PC-9 (cell line): Measurements from ENCODE around the gene MBNL1. TPM values are rescaled to one million over a fixed set of nuclear protein-coding genes. Genes with fewer than 3 reads are reported as not detected.
A peak's percentile ranks its signal among the peaks of the same experiment; 100 is the strongest.

Experiments used
- BruUV-seq: library from RNA; stranded (reverse); fragments of 400-500 nt; replicated peaks from 2 replicates; lab custom pipeline; 2021; lab: Mats Ljungman, UMichigan
- CTCF ChIA-PET: fragments of 300-600 bp; sonication (Branson Sonifier 250); formaldehyde crosslinking; loops from one replicate; lab custom pipeline; 2022; ENCODE audit warnings: antibody characterized with exemption; lab: Charles Lee
- POLR2A ChIA-PET: fragments of 300-600 bp; sonication (Branson Sonifier 250); formaldehyde crosslinking; loops from one replicate; lab custom pipeline; 2022; ENCODE audit warnings: antibody characterized with exemption; ENCODE audit not compliant: unreplicated experiment; lab: Charles Lee
- DNase-seq, 2 experiments: peaks; one replicate each; pipeline versions ENCODE4 v3.0.0 to v3.0.0-alpha.2; 2015 to 2022; ENCODE audit warnings: mixed read lengths in 1 of 2
- H2AFZ ChIP-seq: fragments of 200-600 bp; sonication (generic); 2 replicates; pipeline ENCODE4 v1.8.1; 2017; ENCODE audit warnings: antibody characterized with exemption
- H3F3A ChIP-seq: fragments of 200-600 bp; sonication (generic); 2 replicates; pipeline ENCODE4 v1.8.1; 2017; ENCODE audit warnings: antibody characterized with exemption, mild to moderate bottlenecking, low read depth; ENCODE audit not compliant: insufficient read depth
- H3K27ac ChIP-seq: fragments of 200-600 bp; sonication (generic); 2 replicates; pipeline ENCODE4 v1.6.1; 2016; ENCODE audit warnings: mixed run types
- H3K27me3 ChIP-seq: fragments of 200-600 bp; sonication (generic); 2 replicates; pipeline ENCODE4 v1.6.1; 2016; ENCODE audit warnings: low read depth, mixed run types; ENCODE audit not compliant: insufficient read depth
- H3K36me3 ChIP-seq: fragments of 200-600 bp; sonication (generic); 2 replicates; pipeline ENCODE4 v1.6.1; 2016; ENCODE audit warnings: low read depth, mixed run types
- H3K4me1 ChIP-seq: fragments of 200-600 bp; sonication (generic); replicated peaks from 2 replicates; pipeline ENCODE4 v1.6.1; 2016; ENCODE audit warnings: mixed run types; ENCODE audit not compliant: insufficient read depth
- H3K4me2 ChIP-seq: fragments of 200-600 bp; sonication (generic); 2 replicates; pipeline ENCODE4 v1.6.1; 2017; ENCODE audit warnings: mixed run types
- H3K4me3 ChIP-seq: fragments of 200-600 bp; sonication (generic); 2 replicates; pipeline ENCODE4 v1.6.1; 2016; ENCODE audit warnings: mixed run types
- H3K79me2 ChIP-seq: fragments of 200-600 bp; sonication (generic); 2 replicates; pipeline ENCODE4 v1.6.1; 2017; ENCODE audit warnings: low read depth, mixed run types
- H3K9me2 ChIP-seq: fragments of 200-600 bp; sonication (generic); 2 replicates; pipeline ENCODE4 v1.8.1; 2017; ENCODE audit warnings: mild to moderate bottlenecking; ENCODE audit not compliant: insufficient read depth
- H3K9me3 ChIP-seq: fragments of 200-600 bp; sonication (generic); 2 replicates; pipeline ENCODE4 v1.8.1; 2016; ENCODE audit warnings: low read depth; ENCODE audit not compliant: insufficient read depth
- H4K20me1 ChIP-seq: fragments of 200-600 bp; sonication (generic); 2 replicates; pipeline ENCODE4 v1.8.1; 2017; ENCODE audit not compliant: insufficient read depth
- CTCF ChIP-seq: fragments of 200-600 bp; sonication (generic); conservative IDR thresholded peaks from 2 replicates; pipeline ENCODE4 v1.6.1; 2017; ENCODE audit warnings: mixed run types, antibody characterized with exemption, mild to moderate bottlenecking, moderate library complexity
- EZH2 ChIP-seq: fragments of 200-600 bp; sonication (generic); IDR thresholded peaks from 2 replicates; pipeline ENCODE4 v1.8.0; 2017; ENCODE audit warnings: antibody characterized with exemption, low read depth
- intact Hi-C: fragments of 100-400 bp; cut with micrococcal nuclease; formaldehyde crosslinking; loops from one replicate; pipeline ENCODE4 v1.10.0; 2022; ENCODE audit not compliant: unreplicated experiment
- total RNA-seq: library from RNA; stranded (reverse); gene quantifications from 2 replicates; pipeline ENCODE4 v1.2.3, GENCODE V29; 2021

MBNL1 gene
- total RNA-seq, 1 experiment from 2014 or later: 176 TPM

DNA sequence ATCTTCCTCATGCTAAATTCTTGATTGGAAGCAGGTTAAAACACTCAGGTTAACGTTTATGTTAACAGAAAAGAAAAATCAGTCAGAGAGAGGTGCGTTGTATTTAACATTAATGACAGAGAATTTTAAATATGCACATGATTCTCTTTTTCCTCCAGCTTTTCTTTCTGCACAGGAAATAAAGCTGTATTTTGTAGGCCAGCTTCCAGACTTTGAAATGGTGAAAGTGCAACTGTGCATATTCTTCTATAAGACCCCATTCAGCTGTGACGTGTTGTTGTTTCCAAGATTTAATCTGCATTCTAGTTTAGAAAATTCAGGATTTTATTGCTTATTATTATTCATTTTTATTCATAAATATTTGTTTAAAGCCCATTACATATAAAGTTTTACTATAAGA lies 11.8 kb downstream of the MBNL1 start:
- Histone ChIP-seq H3F3A (peaks cover 13% of the 10 kb centered on the region), H3K36me3 (0 out of 2 replicates have a peak, but pooled peaks cover 2% of the 10 kb centered on the region), H4K20me1 (peaks cover 11% of the 10 kb centered on the region), H3K9me2 (no peaks in the 10 kb centered on the region), H3K4me3 (no peak overlapping the region), H2AFZ (no peak overlapping the region), H3K9me3 (no peaks in the 10 kb centered on the region), H3K79me2 (peaks cover 98% of the 10 kb centered on the region), H3K27ac (no peak overlapping the region), H3K4me2 (no peak overlapping the region), H3K27me3 (no peaks in the 10 kb centered on the region), H3K4me1 (peaks cover 13% of the 10 kb centered on the region)
- intact Hi-C loops: no loop called here
- ChIA-PET POLR2A (no interaction called here), CTCF (no interaction called here)
- no peak for TF ChIP-seq CTCF
- no peak for DNase-seq
- BruUV-seq: no TSS peak

DNA sequence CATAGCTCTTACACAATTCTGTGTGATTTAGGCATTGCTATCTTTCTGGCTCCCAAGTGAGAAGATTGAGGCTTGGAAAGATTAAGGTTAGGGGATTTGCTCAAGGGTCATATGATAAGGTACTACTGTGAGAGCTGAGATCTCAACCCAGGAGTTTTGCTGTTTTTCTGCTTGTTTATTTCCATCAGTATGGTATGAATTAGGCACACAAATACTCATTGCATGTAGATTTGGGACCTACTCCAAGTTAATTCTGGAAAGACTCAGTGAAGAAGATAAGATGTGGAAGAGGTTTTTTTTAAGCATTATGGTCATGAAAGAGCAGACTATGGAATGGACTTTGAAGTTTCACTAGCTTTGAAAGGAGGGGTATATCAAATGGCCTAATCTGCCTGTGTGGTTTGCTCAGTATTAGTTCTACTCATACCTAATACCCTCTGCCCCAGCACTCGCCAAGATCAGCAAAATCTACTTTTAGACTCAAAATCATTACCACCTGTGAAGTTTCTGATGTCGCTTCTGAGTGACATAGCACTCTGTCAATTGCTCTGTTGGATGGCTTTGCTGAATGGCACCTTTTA lies 12.5 kb downstream of the MBNL1 start:
- Histone ChIP-seq H3K4me1 (peaks cover 13% of the 10 kb centered on the region), H3K27me3 (no peaks in the 10 kb centered on the region), H3K79me2 (peaks cover 97% of the 10 kb centered on the region), H4K20me1 (peaks cover 11% of the 10 kb centered on the region), H3F3A (peaks cover 16% of the 10 kb centered on the region), H3K9me3 (no peaks in the 10 kb centered on the region), H3K4me2 (no peak overlapping the region), H2AFZ (no peak overlapping the region), H3K27ac (no peak overlapping the region), H3K4me3 (no peak overlapping the region), H3K36me3 (0 out of 2 replicates have a peak, but pooled peaks cover 2% of the 10 kb centered on the region), H3K9me2 (no peaks in the 10 kb centered on the region)
- CTCF ChIA-PET: no interaction called here
- TF ChIP-seq CTCF (no peak), EZH2 (no peak)
- DNase-seq: no peak
- intact Hi-C loops: no loop called here
- POLR2A ChIA-PET: no interaction called here
- no TSS peak for BruUV-seq

- H3K9me2 ChIP-seq: no peaks in the 10 kb centered on the region
- no peak for DNase-seq
- H3K4me1 ChIP-seq: peaks cover 13% of the 10 kb centered on the region
- no peaks in the 10 kb centered on the region for H3K27me3 ChIP-seq
- H3F3A ChIP-seq: peaks cover 16% of the 10 kb centered on the region
- no peak overlapping the region for H3K4me3 ChIP-seq
- H3K27ac ChIP-seq: peak overlapping the region; percentile 14; the same call in 1 of the 2 replicates
- peaks cover 14% of the 10 kb centered on the region; the same call in 1 of the 2 replicates for H4K20me1 ChIP-seq
- no TSS peak for BruUV-seq
- ChIA-PET CTCF (no interaction called here), POLR2A (no interaction called here)
- H3K4me2 ChIP-seq: peak overlapping the region; percentile 21; the same call in 1 of the 2 replicates
- TF ChIP-seq EZH2 (no peak), CTCF (no peak)
- peaks cover 95% of the 10 kb centered on the region for H3K79me2 ChIP-seq
- H2AFZ ChIP-seq: no peak overlapping the region
- intact Hi-C loops: no loop called here
- 0 out of 2 replicates have a peak, but pooled peaks cover 2% of the 10 kb centered on the region for H3K36me3 ChIP-seq
- no peaks in the 10 kb centered on the region for H3K9me3 ChIP-seq
Measured at GRCh38 chr3:152282813-152283212, 14.1 kb downstream of the MBNL1 start.
